Stimulated activated CD4-positive, alpha-beta T cell treated with anti-CD3 and anti-CD28 coated beads, Interleukin-12 subunit alpha, Interleukin-12 subunit beta, amount 100 ng/mL, for 48 hours (primary cell): Measurements from ENCODE around the gene ZNF513.
"Not testable (repeated sequence)": the region's sequence is repeated elsewhere in the genome, so short reads cannot be mapped to it uniquely, and the experiment has no call there.

Experiments used
- DNase-seq, 3 donors: peaks; one replicate each; pipeline ENCODE4 v3.0.0-alpha.2; 2020; ENCODE audit warnings: low read depth in 2 of 3, low spot score in 1 of 3

The ZNF513 gene, protein sequence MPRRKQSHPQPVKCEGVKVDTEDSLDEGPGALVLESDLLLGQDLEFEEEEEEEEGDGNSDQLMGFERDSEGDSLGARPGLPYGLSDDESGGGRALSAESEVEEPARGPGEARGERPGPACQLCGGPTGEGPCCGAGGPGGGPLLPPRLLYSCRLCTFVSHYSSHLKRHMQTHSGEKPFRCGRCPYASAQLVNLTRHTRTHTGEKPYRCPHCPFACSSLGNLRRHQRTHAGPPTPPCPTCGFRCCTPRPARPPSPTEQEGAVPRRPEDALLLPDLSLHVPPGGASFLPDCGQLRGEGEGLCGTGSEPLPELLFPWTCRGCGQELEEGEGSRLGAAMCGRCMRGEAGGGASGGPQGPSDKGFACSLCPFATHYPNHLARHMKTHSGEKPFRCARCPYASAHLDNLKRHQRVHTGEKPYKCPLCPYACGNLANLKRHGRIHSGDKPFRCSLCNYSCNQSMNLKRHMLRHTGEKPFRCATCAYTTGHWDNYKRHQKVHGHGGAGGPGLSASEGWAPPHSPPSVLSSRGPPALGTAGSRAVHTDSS

GRCh38 chr2:27380626-27381545, at the start of gene ZNF513:
Gene ZNF513 (minus strand): TSS chr2:27380734. CDS start chr2:27380526, 208 bp downstream.
- DNase-seq = peak; percentile 76 to 87 (median 84)

GRCh38 chr2:27428978-27429541, 48.5 kb upstream of the ZNF513 start:
- peak; percentile 37 to 75 (median 56) for DNase-seq

GRCh38 chr2:27428213-27428977, 47.9 kb upstream of the ZNF513 start, which contains the start of gene NRBP1:
Gene NRBP1 (plus strand): TSS chr2:27428631. CDS start chr2:27433274, 4,643 bp downstream.
- peak; percentile 80 to 92 (median 87) for DNase-seq

- no peak for DNase-seq
Observed at GRCh38 chr2:27427863-27428212, 47.3 kb upstream of the ZNF513 start.

DNA sequence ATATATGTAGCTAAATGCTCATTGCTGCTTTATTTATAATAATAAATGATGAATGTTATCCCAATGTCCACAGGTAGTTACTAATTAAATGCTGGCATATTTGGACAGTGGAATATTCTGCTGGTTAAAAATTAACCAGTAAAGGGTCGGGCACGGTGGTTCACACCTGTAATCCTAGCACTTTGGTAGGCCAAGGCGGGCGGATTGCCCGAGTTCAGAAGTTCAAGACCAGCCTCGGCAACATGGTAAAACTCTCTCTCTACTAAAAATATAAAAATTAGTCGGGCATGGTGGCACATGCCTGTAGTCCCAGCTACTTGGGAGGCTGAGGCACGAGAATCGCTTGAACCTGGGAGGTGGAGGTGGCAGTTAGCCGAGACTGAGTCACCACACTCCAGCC, 44.5 kb upstream of the ZNF513 start:
- DNase-seq = not testable (repeated sequence)

DNA sequence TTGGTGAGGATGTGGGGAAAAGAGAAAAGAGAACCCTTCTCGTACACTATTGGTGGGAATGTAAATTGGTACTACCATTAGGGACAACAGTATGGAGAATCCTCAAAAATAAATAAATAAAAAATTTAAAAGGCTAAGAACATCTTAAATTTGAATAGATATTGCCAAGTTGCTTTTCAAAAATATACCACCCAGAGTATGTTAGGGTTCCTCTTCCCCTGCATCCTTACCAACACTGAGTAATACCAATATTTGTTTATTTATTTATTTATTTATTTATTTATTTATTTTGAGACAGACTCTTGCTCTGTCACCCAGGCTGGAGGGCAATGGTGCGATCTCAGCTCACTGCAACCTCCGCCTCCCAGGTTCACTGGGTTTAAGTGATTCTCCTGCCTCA, 42.4 kb upstream of the ZNF513 start:
- no peak for DNase-seq

DNA sequence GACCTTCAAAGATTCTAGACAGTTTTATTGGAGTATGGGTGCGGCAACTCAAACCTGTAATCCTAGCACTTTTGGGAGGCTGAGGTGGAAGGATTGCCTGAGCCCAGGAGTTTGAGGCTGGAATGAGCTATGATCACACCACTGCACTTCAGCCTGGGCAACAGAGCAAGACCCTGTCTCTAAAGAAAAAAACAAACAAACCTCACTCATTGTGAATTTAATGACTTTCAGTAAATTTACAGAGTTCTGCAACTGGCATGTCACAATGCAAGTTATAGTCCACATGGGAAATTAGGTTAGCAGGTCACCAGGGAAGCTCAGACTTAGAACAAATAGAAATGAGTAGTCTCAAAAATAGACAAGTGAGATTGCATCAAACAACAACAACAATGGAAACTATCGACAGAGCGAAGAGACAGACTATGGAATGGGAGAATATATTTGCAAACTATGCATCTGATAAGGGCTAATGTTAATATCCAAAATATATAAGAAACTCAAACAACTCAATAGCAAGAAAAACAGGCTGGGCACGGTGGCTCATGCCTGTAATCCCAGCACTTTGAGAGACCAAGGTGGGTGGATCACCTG, 41.2 kb upstream of the ZNF513 start:
- no peak for DNase-seq

DNA sequence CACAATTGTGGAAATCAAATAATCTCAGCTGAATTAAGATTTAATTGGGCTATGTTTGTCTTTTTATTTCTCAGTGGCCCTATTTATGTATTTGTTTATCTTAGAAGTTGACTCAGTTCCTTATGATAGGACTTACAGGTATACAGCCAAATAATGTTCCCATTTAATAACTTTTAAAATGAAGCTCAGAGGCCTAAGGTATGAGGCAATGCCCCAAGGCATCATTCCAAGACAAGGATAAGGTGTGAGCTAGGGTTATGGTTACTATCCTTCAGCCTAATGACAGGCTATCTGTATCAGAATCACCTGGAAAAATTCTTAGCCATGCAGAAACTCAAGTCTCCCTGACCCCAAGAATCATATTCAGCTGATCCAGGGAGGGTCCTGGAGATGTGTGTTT, 40.5 kb upstream of the ZNF513 start:
- DNase-seq = no peak

DNA sequence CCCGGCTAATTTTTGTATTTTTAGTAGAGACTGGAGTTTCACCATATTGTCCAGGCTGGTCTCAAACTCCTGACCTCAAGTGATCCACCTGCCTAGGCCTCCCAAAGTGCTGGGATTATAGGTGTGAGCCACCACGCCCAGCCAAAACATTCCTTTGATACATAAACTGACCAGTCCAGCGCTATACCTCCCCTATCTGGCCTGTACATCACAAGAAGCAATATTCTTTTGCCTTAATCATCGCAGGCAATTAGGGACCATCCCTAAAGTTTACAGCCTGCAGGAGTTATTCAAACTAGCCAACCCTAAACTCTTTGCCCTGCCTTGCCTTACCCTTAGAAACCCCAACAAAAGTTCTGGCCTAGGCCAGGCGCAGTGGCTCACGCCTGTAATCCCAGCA, 35.6 kb upstream of the ZNF513 start:
- DNase-seq = no peak

- DNase-seq = no peak
Observed at GRCh38 chr2:27412419-27413152, 32.1 kb upstream of the ZNF513 start.

DNA sequence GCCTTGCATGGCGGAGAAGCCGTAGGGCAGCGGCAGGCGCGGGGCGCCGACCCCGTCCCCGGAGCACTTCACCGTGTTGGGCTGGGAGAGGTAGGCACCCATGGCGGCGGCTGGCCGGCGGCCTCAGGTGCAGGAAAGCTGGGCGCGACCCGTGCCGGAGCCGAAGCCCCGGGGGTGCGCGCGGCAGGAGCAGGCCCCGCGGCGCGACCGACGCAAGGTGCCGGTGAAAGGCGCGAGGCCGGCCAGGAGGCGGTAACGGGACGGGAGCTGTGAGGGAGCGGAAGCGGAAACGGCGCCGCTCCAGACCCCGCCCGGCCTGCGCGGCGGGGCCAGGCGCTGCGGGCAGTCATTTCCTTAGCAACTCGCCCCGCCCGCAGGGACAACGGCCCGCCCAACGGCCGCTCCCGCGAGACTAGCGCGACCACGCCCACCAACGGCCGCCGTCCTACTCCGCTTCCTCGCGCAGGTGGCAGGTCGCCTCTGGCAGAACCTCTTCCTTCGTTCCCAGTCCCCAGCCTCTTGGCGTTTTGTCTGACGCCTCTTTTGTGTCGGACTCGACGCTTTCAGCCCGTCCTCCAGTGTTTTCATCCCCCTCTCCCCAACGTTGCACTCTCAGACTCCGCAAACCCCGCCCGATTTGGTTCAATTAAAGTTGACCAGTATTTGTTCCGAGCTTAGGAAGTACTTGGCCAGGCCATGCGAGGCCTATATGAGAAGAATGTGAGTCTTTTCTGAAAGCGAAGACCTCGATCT, 29.0 kb upstream of the ZNF513 start, which contains the start of gene PPM1G:
TSS of gene PPM1G (minus strand) at position 271 of the 753 bp plus-strand sequence. CDS start at position 102, 169 bp downstream.
- peak; percentile 92 to 98 (median 96) for DNase-seq

DNA sequence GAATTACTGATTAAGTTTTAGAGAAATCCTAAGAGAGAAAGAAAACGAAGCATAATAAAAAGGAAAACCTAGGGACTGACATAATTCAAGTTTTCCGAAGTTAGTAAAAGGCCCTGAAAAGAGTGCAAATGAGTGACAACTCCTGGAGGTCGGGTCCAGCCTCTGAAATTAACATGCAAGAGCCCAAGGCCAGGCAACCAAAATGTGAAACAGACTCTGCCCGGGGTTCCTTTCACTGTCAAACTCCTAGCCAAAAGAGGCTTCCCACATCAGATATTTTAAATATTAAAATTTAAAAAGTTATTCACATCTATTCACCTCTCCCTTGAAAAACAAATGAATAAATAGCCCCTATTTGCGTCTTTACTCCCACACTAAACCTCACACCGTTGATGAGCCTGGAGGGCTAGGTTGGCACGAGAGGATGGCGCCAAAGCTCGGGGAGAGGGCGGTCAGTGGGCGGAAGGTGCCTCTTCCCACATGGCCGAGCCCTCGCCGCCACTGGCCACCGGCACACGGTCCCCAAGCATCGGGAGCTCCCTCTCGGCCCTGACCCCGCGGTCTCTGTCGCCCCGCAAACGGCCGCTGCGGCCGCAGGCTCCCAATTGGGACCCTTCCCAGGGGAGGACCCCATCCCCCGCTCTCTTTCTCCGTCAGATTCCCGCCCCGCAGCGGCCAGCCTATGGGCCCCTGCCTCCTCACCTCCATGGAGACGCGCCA, 28.2 kb upstream of the ZNF513 start:
- DNase-seq = peak in 1 of 3 donors; percentile 15

- DNase-seq = no peak
Observed at GRCh38 chr2:27407798-27408491, 27.4 kb upstream of the ZNF513 start.

- no peak for DNase-seq
Observed at GRCh38 chr2:27400348-27401135, 20.0 kb upstream of the ZNF513 start.

DNA sequence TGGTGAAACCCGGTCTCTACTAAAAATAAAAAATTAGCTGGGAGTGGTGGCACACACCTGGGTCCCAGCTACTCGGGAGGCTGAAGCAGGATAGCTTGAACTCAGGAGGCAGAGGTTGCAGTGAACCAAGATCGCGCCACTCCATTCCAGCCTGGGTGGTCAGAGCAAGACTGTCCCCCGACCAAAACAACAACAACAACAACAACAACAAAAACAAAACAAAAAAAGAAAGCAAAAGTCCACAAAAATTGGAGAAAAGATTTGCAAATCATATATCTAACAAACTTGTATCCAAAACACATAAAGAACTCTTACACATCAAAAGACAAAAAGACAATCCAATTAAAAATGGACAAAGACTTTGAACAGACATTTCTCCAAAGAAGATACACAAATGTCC, 18.4 kb upstream of the ZNF513 start:
- DNase-seq = no peak

DNA sequence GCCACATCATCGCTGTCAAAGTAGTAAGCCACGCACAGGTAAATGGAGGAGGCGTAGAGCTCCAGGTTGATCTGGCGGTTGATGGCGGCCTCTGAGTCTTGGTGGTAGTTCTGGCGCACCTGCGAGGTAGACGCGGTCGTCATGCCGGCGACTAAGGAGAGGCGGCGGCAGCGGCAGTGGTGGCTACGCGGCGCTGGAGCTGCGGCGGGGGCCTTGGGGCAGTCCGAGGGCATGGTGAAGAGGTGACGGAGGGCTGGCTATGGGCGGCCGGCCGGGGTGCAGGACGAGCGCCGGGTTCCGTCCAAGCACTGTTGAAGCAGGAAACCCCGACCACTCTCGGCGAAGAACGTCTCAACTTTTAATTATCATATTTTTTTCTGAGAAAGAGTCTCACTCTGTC, 12.7 kb upstream of the ZNF513 start:
- DNase-seq = no peak
